H4 (cell line): ENCODE measurements around the gene DAPK2. TPM values are rescaled to one million over a fixed set of nuclear protein-coding genes. Genes with fewer than 3 reads are reported as not detected.
A peak's percentile ranks its signal among the peaks of the same experiment; 100 is the strongest.
"Not testable (repeated sequence)": the region's sequence is repeated elsewhere in the genome, so short reads cannot be mapped to it uniquely, and the experiment has no call there.

Experiments used
- DNase-seq: peaks from one replicate; pipeline ENCODE4 v3.0.0-alpha.2; 2015; ENCODE audit warnings: low spot score
- total RNA-seq: library from RNA; depleted of rRNA; stranded (reverse); fragments of >200 nt; shearing (Covaris generic); gene quantifications from 2 replicates; pipeline ENCODE4 v1.2.3, GENCODE V29; 2014; rRNA removed

Gene DAPK2
- total RNA-seq, result 0.16 and 0.39 TPM in 2 replicates

- no peak for DNase-seq
Observed at GRCh38 chr15:64046421-64047153, at the start of gene DAPK2. DAPK2 (minus strand) TSS chr15:64046485; CDS start chr15:64040261, 6,224 bp downstream.

DNA sequence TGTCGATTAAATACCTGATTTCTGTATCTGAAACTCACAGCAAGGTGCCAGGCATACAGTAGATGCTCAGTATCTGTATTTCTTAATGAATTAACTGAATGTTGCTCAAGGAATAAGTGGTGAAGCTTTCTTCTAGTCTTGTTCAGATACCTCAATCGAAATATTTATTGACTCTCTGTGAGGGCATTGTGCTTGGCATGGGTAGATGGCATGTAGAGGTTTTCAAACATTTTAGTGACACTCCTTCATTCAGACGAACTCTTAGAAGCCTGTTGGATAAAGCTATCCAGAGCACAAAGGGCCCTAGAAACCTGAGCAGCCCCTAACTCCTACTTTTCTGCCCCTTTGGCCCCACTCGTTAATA lies 49.1 kb upstream of the DAPK2 start:
- no peak for DNase-seq

- DNase-seq, result peak; percentile 99
Observed at GRCh38 chr15:64093627-64094417, 47.5 kb upstream of the DAPK2 start, which contains the start of gene CIAO2A. CIAO2A (minus strand) TSS chr15:64093838; CDS start chr15:64093768, 70 bp downstream.

GRCh38 chr15:64092864-64093626 lies 46.8 kb upstream of the DAPK2 start:
- DNase-seq, result peak; percentile 36

GRCh38 chr15:64092075-64092820 lies 46.0 kb upstream of the DAPK2 start:
- no peak for DNase-seq

DNA sequence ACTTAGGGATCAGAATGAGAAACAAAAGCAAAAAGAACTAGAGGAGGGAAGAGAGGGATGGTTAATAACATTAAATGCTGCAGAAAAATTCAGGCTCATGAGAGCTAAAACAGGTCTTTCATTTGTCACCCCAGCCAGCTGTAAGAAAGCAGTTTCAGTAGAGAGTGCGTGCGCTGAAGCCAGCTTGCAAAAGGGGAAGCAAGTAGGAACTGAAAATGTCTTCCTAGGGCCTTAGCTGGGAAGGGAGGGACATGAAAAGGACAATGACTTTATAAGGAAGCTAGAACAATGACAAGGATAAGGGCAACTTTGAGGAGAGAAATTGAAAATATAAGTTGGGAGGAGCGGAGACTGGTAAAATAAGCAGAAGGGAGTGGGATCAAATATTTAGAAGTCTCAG lies 44.2 kb upstream of the DAPK2 start:
- no peak for DNase-seq

DNA sequence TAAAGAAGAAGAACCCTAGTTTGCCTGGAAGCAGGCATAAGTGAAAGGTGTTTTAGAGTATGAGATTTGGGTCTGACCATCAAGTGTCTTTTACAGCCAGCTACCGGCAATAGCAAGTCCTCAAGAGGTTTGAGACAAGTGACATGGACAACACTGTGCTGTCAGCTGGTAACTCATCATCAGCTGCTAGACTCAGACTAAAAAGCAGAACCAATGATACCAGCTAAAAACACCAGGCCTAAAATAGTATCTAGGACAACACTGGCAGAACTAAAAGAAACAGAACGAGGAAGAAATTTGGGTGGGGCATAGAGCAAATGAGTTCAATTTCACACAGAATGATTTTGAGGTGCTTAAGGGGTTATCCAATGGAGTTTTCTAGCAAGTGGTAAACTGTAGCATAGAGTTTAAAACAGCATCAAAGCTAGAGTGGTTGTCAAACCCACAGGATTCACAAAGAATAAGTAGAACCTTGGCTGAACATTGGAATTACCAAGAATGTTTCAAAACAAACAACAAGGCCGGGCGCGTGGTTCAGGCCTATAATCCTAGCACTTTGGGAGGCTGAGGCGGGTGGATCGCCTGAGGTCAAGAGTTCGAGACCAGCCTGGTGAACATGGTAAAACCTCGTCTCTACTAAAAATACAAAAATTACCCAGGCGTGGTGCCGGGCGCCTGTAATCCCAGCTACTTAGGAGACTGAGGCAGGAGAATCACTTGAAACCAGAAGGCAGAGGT lies 43.4 kb upstream of the DAPK2 start:
- DNase-seq, result no peak

GRCh38 chr15:64082757-64083156 lies 36.5 kb upstream of the DAPK2 start:
- no peak for DNase-seq

GRCh38 chr15:64073496-64073895 lies 27.2 kb upstream of the DAPK2 start:
- not testable (repeated sequence) for DNase-seq

- DNase-seq, result no peak
Observed at GRCh38 chr15:64072812-64073211, 26.5 kb upstream of the DAPK2 start.

DNA sequence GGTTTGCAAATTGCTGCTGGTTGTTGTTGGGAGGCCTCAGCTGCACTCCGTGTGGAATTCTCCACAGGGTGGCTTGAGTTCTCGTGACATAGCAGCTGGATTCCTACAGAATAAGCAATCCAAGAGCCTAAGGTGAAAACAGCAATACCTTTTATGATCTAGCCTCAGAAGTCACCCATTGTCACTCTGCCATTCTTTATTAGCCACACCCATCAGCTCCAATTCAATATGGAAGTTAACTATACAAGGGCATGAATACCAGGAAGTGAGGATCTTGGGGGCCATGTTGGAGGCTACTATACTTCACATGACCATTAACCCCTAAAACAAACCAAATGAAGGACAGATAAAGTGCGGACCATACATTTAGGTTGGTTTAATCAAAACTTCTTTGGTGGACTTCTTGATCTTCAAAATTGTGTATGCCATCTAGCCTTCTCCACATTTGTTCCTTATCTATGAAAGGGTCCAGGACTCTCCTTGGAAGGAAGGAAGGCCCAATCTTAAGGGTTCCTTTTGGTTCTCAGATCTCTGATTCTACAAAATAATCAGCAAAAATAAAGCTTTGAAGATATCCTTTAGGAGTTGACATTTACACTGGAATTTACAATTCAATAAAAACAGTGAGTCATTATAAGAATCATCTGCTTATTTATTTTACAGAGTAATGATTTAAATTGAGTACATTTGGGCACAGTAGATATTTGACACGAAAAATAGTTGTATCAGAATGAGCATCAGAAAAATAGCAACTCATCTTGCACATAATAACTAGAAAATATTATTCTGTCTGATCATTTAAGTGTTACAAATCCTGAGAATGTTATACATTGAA lies 25.9 kb upstream of the DAPK2 start:
- DNase-seq, result no peak

DNA sequence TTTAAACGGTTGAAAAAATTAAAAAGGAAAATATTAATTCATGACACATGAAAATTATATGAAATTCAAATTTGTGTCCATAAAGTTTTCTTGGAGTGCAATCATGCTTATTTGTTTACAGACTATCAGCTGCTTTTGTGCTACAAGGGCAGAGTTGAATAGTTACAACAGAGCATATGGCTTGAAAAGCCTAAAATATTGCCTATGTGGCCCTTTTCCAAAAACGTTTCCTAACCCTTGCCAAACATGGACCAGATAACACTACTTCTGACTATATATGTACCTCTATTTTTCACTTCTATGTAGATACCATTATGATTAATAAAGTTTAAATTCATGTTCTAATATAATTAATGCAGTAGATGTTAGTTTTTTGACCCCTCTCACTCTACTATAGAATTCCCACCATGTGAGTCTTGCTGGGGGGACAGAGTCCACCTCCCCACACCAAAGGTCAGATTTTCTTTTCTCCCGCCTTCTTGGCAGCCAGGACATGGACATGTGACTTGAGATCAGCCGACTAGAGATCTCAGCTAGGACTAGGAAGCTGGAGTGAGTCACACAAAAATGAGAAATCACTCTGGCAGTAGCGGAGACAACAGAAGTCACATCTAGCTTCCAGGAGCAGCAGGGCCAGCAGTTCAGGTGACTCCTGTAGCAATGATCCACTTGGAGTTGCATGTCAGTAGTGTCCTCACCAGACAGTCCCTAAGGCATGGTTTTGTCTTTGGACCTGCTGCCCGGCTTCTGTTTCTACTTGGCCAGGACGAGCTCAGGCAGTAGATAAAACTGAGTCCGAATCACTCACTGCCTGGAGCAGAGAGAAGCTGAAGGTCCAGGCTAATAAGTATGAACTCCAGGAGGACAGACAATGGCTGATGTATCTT lies 24.9 kb upstream of the DAPK2 start:
- peak; percentile 61 for DNase-seq

DNA sequence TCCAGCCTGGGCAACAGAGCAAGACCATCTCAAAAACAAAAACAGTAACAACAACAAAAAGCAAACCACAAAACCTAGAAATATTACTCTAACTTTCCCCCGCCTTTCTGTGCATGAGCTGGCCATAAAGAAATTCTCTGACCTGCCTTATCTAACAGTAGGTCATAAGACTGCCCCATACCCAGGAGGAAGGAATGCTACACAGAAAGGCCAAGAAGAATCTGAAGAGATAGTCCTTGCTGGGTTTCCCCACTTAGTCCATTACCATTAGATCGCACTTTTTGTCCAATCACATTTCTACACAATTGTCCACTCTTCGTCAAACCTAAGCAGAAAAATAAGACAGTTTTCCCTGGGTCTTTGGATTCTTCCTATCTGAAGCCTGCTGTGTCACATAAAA lies 23.8 kb upstream of the DAPK2 start:
- no peak for DNase-seq

GRCh38 chr15:64068133-64068532 lies 21.8 kb upstream of the DAPK2 start:
- no peak for DNase-seq

- DNase-seq, result peak; percentile 34
Observed at GRCh38 chr15:64067564-64068030, 21.3 kb upstream of the DAPK2 start.

GRCh38 chr15:64066451-64066850 lies 20.2 kb upstream of the DAPK2 start:
- DNase-seq, result no peak

GRCh38 chr15:64060716-64061115 lies 14.4 kb upstream of the DAPK2 start:
- no peak for DNase-seq

DNA sequence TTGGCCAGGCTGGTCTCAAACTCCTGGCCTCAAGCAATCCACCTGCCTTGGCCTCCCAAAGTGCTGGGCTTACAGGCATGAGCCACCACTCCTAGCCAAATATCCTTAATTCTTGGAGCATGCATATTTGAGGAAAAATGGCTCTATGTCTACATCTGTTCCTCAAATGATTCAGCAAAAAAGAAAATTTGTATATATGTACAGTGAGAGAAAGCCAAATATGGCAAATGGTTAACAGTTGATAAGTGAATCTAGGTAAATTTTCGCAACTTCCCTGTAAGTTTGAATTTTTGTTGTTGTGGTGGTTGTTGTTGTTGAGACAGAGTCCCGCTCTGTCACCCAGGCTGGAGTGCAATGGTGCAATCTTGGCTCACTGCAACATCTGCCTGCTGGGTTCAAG lies 12.8 kb upstream of the DAPK2 start:
- not testable (repeated sequence) for DNase-seq

- DNase-seq, result no peak
Observed at GRCh38 chr15:64058279-64058678, 12.0 kb upstream of the DAPK2 start.
